Subcutaneous abdominal adipose tissue (tissue), 5 donors: ENCODE data around the gene GPSM1.

Experiments used
- H3K27ac ChIP-seq: one replicate; pipeline ENCODE4 v1.7.0; 2013; ENCODE audit warnings: low read depth, mild to moderate bottlenecking, inconsistent platforms, low read length, moderate library complexity
- H3K27me3 ChIP-seq, 5 donors: one replicate each; pipeline ENCODE4 v1.7.0; 2013; ENCODE audit warnings: low read length in 5 of 5, inconsistent platforms in 1 of 5; ENCODE audit not compliant: control insufficient read depth in 5 of 5, insufficient read depth in 4 of 5
- H3K36me3 ChIP-seq, 5 donors: one replicate each; pipeline ENCODE4 v1.7.0; 2013; ENCODE audit warnings: low read length in 5 of 5; ENCODE audit not compliant: control insufficient read depth in 5 of 5, insufficient read depth in 5 of 5
- H3K4me1 ChIP-seq, 5 donors: one replicate each; pipeline ENCODE4 v1.7.0; 2013; ENCODE audit warnings: low read length in 5 of 5, mild to moderate bottlenecking in 3 of 5, moderate library complexity in 1 of 5; ENCODE audit not compliant: control insufficient read depth in 5 of 5, insufficient read depth in 5 of 5
- H3K4me3 ChIP-seq, 5 donors: one replicate each; pipeline ENCODE4 v1.7.0; 2013; ENCODE audit warnings: low read length in 5 of 5, low read depth in 1 of 5
- H3K9ac ChIP-seq, 5 donors: one replicate each; pipeline ENCODE4 v1.7.0; 2013; ENCODE audit warnings: low read length in 5 of 5, mild to moderate bottlenecking in 4 of 5, moderate library complexity in 3 of 5
- H3K9me3 ChIP-seq, 5 donors: one replicate each; pipeline ENCODE4 v1.7.0; 2013; ENCODE audit warnings: low read length in 5 of 5; ENCODE audit not compliant: control insufficient read depth in 5 of 5
- donor health status: healthy.
- donor health status: healthy.
- donor health status: healthy.
- donor health status: healthy.
- donor health status: healthy.

GPSM1 gene

DNA sequence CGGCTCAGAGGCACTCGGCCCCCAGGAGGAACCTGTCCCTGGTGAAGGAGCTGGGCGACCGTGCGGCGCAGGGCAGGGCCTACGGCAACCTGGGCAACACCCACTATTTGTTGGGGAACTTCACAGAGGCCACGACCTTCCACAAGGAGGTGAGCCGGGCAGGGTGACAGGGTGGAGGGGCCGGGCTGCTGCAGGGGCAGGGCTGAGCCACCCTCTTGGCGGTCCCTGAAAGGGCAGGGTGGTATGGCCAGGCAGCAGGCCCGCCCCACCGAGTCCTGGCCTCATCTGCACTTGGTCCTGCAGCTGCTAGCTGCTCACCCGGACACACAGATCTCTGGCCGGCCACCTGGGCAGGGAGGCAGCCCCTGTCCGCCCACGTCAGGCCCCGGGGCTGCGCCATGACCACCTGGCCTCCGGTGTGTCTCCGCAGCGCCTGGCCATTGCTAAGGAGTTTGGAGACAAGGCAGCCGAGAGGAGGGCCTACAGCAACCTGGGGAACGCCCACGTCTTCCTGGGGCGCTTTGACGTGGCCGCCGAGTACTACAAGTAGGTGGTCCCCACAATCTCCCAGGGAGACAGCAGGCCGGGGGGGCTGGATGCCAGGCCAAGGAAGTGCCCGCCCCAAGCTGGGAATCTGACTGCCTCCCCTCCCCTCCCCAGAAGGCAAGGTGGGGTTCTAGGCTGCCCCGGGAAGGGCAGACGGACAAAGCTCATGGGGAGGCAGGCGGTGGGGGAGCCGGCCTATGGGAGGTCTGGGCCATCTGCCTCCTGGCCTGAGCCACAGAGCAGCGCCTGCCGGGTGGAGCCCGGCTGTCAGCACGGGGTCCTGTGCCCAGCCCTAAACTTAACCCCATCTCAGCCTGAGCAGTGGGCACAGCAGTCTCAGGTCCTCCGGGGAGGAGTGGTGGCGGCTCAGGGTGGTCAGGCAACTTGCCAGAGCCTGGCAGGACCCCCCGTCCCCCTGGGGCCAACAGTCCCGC, 10.4 kb downstream of the GPSM1 start:
- Histone ChIP-seq H3K27me3 (peaks cover 0 to 3% (median 0%) of the 10 kb centered on the region in 5 donors), H3K36me3 (peaks cover 0 to 25% (median 9%) of the 10 kb centered on the region in 5 donors)

DNA sequence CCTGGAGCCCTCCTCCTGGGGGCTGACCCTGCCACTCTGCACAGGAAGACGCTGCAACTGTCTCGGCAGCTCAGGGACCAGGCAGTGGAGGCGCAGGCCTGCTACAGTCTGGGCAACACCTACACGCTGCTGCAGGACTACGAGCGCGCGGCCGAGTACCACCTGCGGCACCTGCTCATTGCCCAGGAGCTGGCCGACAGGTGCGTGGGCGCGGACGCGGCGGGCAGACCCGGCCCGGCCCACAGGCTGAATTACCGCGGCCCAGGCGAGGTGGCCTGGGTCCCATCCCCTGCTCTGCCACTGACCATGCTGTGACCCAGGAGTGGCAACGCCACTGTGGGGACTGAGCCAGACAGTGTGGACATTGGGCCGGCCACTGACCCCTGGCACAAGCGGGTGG, 11.2 kb downstream of the GPSM1 start:
- Histone ChIP-seq H3K27ac (no peak overlapping the region), H3K36me3 (peaks cover 0 to 25% (median 9%) of the 10 kb centered on the region in 5 donors), H3K9ac (no peak overlapping the region), H3K9me3 (no peaks in the 10 kb centered on the region), H3K4me1 (peaks cover 0 to 15% (median 12%) of the 10 kb centered on the region in 5 donors), H3K4me3 (no peak overlapping the region), H3K27me3 (peaks cover 0 to 3% (median 0%) of the 10 kb centered on the region in 5 donors)

More for the DNA sequence above, 10.4 kb downstream of the GPSM1 start:
- no peaks in the 10 kb centered on the region for H3K9me3 ChIP-seq
- H3K9ac ChIP-seq, result no peak overlapping the region
- peaks cover 0 to 9% (median 8%) of the 10 kb centered on the region in 5 donors for H3K4me1 ChIP-seq
- no peak overlapping the region for H3K4me3 ChIP-seq
- H3K27ac ChIP-seq, result no peak overlapping the region

DNA sequence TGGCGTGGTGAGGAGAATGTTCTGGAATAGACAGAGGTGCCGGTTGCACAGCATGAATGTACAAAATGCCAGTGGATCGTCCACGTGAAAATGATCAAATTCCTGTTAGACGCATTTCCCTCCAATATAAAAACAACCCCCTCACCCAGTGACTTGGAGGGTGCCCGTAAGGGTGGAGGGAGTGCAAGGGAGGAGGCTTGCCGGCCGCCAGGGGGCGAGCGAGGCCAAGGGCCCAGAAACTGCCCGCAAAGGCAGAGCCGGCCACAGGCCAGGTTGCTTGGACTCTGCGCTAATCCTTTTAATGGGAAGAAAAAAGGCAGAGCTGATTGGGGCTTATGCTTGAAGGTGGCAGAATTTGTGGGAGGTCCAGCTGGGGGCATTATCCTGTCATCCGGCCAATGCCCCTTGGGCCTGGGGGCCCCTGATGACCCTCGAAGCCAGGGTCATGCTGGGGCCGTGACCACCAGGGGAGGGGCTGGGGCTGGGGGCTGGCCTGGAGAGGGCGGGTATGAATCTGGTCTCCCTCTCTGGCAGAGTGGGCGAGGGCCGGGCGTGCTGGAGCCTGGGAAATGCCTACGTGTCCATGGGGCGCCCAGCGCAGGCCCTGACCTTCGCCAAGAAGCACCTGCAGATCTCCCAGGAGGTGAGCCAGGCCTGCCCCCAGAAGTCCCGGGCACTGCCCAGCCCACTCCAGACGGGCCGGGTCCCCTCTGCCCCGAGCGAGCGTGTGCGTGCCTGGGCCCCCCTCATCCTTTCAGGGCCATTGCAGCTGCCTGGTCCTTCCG, 12.0 kb downstream of the GPSM1 start:
- Histone ChIP-seq H3K27me3 (peaks cover 0 to 3% (median 0%) of the 10 kb centered on the region in 5 donors), H3K9ac (no peak overlapping the region), H3K36me3 (peaks cover 0 to 25% (median 9%) of the 10 kb centered on the region in 5 donors), H3K9me3 (no peaks in the 10 kb centered on the region), H3K4me1 (peaks cover 0 to 15% (median 12%) of the 10 kb centered on the region in 5 donors), H3K27ac (no peak overlapping the region), H3K4me3 (no peak overlapping the region)

DNA sequence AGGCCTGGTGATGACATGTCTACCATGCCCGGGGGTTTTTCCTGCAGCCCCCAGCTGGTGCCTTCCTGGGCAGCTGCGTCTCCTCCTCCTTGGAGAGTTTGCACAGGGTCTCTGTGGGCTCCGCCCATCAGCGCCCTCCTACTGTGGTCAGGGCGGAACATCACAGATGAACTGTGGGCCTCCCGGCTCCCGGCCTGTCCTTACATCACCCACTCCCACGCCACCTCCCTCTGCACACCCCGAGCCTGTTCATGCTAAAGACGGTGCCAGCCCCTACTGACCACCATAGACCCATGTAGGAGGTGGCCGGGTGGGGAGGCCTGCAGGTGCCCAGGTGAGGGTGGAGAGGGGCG, 12.6 kb downstream of the GPSM1 start:
- Histone ChIP-seq H3K9ac (no peak overlapping the region), H3K4me3 (no peak overlapping the region), H3K27me3 (peaks cover 0 to 3% (median 0%) of the 10 kb centered on the region in 5 donors), H3K4me1 (peaks cover 0 to 19% (median 16%) of the 10 kb centered on the region in 5 donors), H3K27ac (no peak overlapping the region), H3K9me3 (no peaks in the 10 kb centered on the region), H3K36me3 (peaks cover 0 to 22% (median 9%) of the 10 kb centered on the region in 5 donors)

DNA sequence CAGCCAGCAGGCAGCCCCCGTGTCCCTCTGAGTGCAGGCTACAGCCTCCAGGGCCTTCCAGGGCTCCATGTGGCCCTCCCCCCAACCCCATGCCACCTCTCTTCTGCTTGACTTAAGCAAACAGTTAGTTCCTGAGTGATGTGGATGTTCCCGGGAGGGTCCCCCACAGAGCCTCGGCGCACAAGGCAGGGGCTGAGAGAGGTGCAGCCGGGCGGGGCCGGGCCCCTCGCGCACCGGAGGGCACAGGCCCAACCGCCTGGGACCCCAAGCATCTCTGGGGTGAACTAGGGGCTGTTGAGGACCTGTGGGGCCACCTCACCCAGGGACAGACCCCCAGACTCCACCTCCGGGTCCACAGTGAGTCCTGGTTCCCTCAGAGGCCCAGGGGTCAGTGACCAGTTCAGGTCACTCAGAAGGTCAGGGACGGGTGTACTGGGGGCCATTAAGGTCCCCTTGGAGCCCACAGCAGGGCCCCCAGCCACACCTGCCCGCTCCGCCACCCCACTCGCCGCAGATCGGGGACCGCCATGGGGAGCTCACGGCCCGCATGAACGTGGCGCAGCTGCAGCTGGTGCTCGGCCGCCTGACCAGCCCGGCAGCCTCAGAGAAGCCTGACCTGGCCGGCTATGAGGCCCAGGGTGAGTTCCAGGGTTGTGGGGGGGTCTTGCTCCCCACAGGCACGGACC, 13.2 kb downstream of the GPSM1 start:
- peaks cover 0 to 22% (median 9%) of the 10 kb centered on the region in 5 donors for H3K36me3 ChIP-seq
- H3K27me3 ChIP-seq, result peaks cover 0 to 3% (median 0%) of the 10 kb centered on the region in 5 donors
- H3K4me1 ChIP-seq, result peaks cover 0 to 25% (median 22%) of the 10 kb centered on the region in 5 donors
- H3K27ac ChIP-seq, result no peak overlapping the region
- H3K9ac ChIP-seq, result no peak overlapping the region
- H3K4me3 ChIP-seq, result no peak overlapping the region
- no peaks in the 10 kb centered on the region for H3K9me3 ChIP-seq

- no peak overlapping the region for H3K9ac ChIP-seq
- H3K4me3 ChIP-seq, result no peak overlapping the region
Observed at GRCh38 chr9:136341042-136341655, 13.8 kb downstream of the GPSM1 start.

DNA sequence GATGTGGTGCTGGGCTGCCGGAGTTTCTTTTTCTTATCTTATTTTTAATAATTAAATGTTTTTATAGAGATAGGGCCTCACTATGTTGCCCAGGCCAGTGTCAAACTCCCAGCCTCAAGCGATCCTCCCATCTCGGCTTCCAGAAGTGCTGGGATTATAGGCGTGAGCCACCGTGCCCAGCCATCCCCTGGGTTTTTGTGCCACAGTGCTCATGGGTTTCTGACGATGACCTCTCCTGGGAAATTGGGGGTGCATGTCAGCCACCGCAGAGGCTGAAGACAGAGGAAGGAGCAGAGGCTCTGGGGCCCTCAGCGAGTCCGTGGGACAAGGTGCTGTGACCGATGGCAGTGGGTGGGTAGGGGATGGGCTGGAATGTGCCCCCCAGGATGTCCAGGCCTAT, 14.4 kb downstream of the GPSM1 start:
- Histone ChIP-seq H3K4me1 (peaks cover 0 to 37% (median 32%) of the 10 kb centered on the region in 5 donors), H3K9me3 (no peaks in the 10 kb centered on the region), H3K27ac (no peak overlapping the region), H3K27me3 (peaks cover 0 to 3% (median 0%) of the 10 kb centered on the region in 5 donors), H3K4me3 (no peak overlapping the region), H3K9ac (peak overlapping the region in 3 of 5 donors; percentile 14 to 59 (median 20)), H3K36me3 (peaks cover 0 to 14% (median 6%) of the 10 kb centered on the region in 5 donors)

More at GRCh38 chr9:136341042-136341655, 13.8 kb downstream of the GPSM1 start:
- peaks cover 0 to 31% (median 28%) of the 10 kb centered on the region in 5 donors for H3K4me1 ChIP-seq
- H3K27me3 ChIP-seq, result peaks cover 0 to 3% (median 0%) of the 10 kb centered on the region in 5 donors
- no peak overlapping the region for H3K27ac ChIP-seq
- no peaks in the 10 kb centered on the region for H3K9me3 ChIP-seq
- peaks cover 0 to 20% (median 9%) of the 10 kb centered on the region in 5 donors for H3K36me3 ChIP-seq

- peaks cover 0 to 3% (median 0%) of the 10 kb centered on the region in 5 donors for H3K27me3 ChIP-seq
- H3K27ac ChIP-seq, result no peak overlapping the region
- H3K9me3 ChIP-seq, result no peaks in the 10 kb centered on the region
- peak overlapping the region in 3 of 5 donors; percentile 31 to 50 (median 42) for H3K4me3 ChIP-seq
- H3K36me3 ChIP-seq, result peaks cover 0 to 9% (median 2%) of the 10 kb centered on the region in 5 donors
- peak overlapping the region in 3 of 5 donors; percentile 14 to 59 (median 20) for H3K9ac ChIP-seq
- peaks cover 0 to 37% (median 32%) of the 10 kb centered on the region in 5 donors for H3K4me1 ChIP-seq
Observed at GRCh38 chr9:136342181-136343120, 15.1 kb downstream of the GPSM1 start.
